HCT116 (cell line): ENCODE data around the gene POM121C. TPM values are rescaled to one million over a fixed set of nuclear protein-coding genes. Genes with fewer than 3 reads are reported as not detected.
A peak's percentile ranks its signal among the peaks of the same experiment; 100 is the strongest.
"Not testable (repeated sequence)": the region's sequence is repeated elsewhere in the genome, so short reads cannot be mapped to it uniquely, and the experiment has no call there.

Experiments
- ATAC-seq: fragments of 200-7000 bp; cut with Tn5 transposase; 2 replicates; pipeline ENCODE4 v1.9.1; 2020; ENCODE audit warnings: mild to moderate bottlenecking, moderate library complexity
- BruUV-seq: library from RNA; stranded (reverse); fragments of 400-500 nt; replicated peaks from 2 replicates; lab custom pipeline; 2021; lab: Mats Ljungman, UMichigan
- CTCF ChIA-PET: fragments of 300-600 bp; sonication (Branson Sonifier 250); formaldehyde crosslinking; loops from one replicate; lab custom pipeline; 2021; ENCODE audit warnings: antibody characterized with exemption; lab: Charles Lee
- POLR2A ChIA-PET: fragments of 300-600, 350-600 bp; sonication (Branson Sonifier 250); formaldehyde crosslinking; loops from one replicate; lab custom pipeline; 2021; ENCODE audit warnings: antibody characterized with exemption; lab: Charles Lee
- RAD21 ChIA-PET, 2 experiments: fragments of 300-600 bp; sonication (Branson Sonifier 250); formaldehyde crosslinking; loops; one replicate each; lab custom pipeline; 2023; ENCODE audit warnings: low total read pairs in 2 of 2; ENCODE audit not compliant: uncharacterized antibody in 2 of 2, unreplicated experiment in 2 of 2, low non-redundant PET in 1 of 2; lab: Charles Lee
- DNase-seq: peaks from one replicate; pipeline ENCODE4 v3.0.0-alpha.2; 2010; ENCODE audit warnings: low read depth, low spot score
- H2AFZ ChIP-seq: fragments of 200-600 bp; shearing (Covaris generic), sonication (generic); 2 replicates; pipeline ENCODE4 v1.6.1; 2017; ENCODE audit warnings: low read depth, mixed run types, mixed read lengths, antibody characterized with exemption, low read length; ENCODE audit not compliant: poor library complexity, severe bottlenecking
- H3K27ac ChIP-seq: 2 replicates; pipeline ENCODE4 v1.5.1; 2012; ENCODE audit warnings: low read depth, low read length
- H3K27me3 ChIP-seq: fragments of 200-600 bp; sonication (generic); 2 replicates; pipeline ENCODE4 v1.6.1; 2016; ENCODE audit warnings: mixed run types, low read length, mixed read lengths; ENCODE audit not compliant: insufficient read depth
- H3K36me3 ChIP-seq, 2 experiments: fragments of 200-500 bp in 1 of 2; fragments of 200-600 bp in 1 of 2; sonication (Bioruptor generic) in 1 of 2; sonication (generic) in 1 of 2; 2 replicates each; pipeline versions ENCODE4 v1.5.1 to v1.6.1; 2014 to 2016; ENCODE audit warnings: low read length in 2 of 2, inconsistent platforms in 1 of 2, mixed read lengths in 1 of 2, mixed run types in 1 of 2; ENCODE audit not compliant: insufficient read depth in 2 of 2, control insufficient read depth in 1 of 2
- H3K4me1 ChIP-seq, 2 experiments: fragments of 200-600 bp in 1 of 2; sonication (generic) in 1 of 2; 2 replicates each; pipeline versions ENCODE4 v1.5.1 to v1.6.1; 2012 to 2017; ENCODE audit warnings: low read length in 2 of 2, inconsistent platforms in 1 of 2, mild to moderate bottlenecking in 1 of 2, mixed read lengths in 1 of 2, mixed run types in 1 of 2, moderate library complexity in 1 of 2; ENCODE audit not compliant: insufficient read depth in 2 of 2, control insufficient read depth in 1 of 2
- H3K4me2 ChIP-seq: fragments of 200-600 bp; sonication (generic); 2 replicates; pipeline ENCODE4 v1.6.1; 2017; ENCODE audit warnings: mixed run types, low read length, mixed read lengths
- H3K4me3 ChIP-seq, 2 experiments: fragments of 200-600 bp in 1 of 2; sonication (generic) in 1 of 2; replicated peaks in 1 of 2; 2 replicates each; pipeline ENCODE4 v1.5.1; 2011 to 2016; ENCODE audit warnings: low read length in 2 of 2, control low read depth in 1 of 2, low read depth in 1 of 2, mild to moderate bottlenecking in 1 of 2, mixed read lengths in 1 of 2, mixed run types in 1 of 2
- H3K79me2 ChIP-seq: fragments of 200-600 bp; sonication (generic); 2 replicates; pipeline ENCODE4 v1.6.1; 2017; ENCODE audit warnings: mild to moderate bottlenecking, mixed run types, low read length, moderate library complexity, mixed read lengths; ENCODE audit not compliant: insufficient read depth
- H3K9ac ChIP-seq: fragments of 200-600 bp; sonication (generic); 2 replicates; pipeline ENCODE4 v1.6.1; 2016; ENCODE audit warnings: low read length, mixed read lengths
- H3K9me2 ChIP-seq: fragments of 200-600 bp; sonication (generic), shearing (Covaris generic); 2 replicates; pipeline ENCODE4 v1.6.1; 2017; ENCODE audit warnings: mixed run types, mild to moderate bottlenecking, moderate library complexity; ENCODE audit not compliant: insufficient read depth
- H3K9me3 ChIP-seq, 2 experiments: fragments of 200-500 bp in 1 of 2; fragments of 200-600 bp in 1 of 2; sonication (Bioruptor generic) in 1 of 2; sonication (generic) in 1 of 2; 2 replicates each; pipeline ENCODE4 v1.6.1; 2014 to 2017; ENCODE audit warnings: low read length in 2 of 2, mixed read lengths in 2 of 2, inconsistent platforms in 1 of 2, low read depth in 1 of 2, mild to moderate bottlenecking in 1 of 2, mixed run types in 1 of 2, moderate library complexity in 1 of 2; ENCODE audit not compliant: control insufficient read depth in 1 of 2, insufficient read depth in 1 of 2
- H4K20me1 ChIP-seq: fragments of 200-600 bp; sonication (generic), shearing (Covaris generic); 2 replicates; pipeline ENCODE4 v1.6.1; 2017; ENCODE audit warnings: mixed run types, mild to moderate bottlenecking, moderate library complexity; ENCODE audit not compliant: insufficient read depth
- CEBPB ChIP-seq: IDR thresholded peaks from 2 replicates; pipeline ENCODE4 v1.6.1; 2012; ENCODE audit warnings: low read depth
- EGR1 ChIP-seq: IDR thresholded peaks from 2 replicates; pipeline ENCODE4 v1.6.1; 2012; ENCODE audit warnings: low read depth
- FOSL1 ChIP-seq: IDR thresholded peaks from 2 replicates; pipeline ENCODE4 v1.6.1; 2012; ENCODE audit warnings: low read depth
- JUND ChIP-seq: IDR thresholded peaks from 2 replicates; pipeline ENCODE4 v1.6.1; 2012
- POLR2A ChIP-seq: IDR thresholded peaks from 2 replicates; pipeline ENCODE4 v1.7.0; 2011; ENCODE audit warnings: borderline replicate concordance; ENCODE audit not compliant: insufficient read depth, insufficient read length; ENCODE audit errors: extremely low read depth
- SP1 ChIP-seq: IDR thresholded peaks from 2 replicates; pipeline ENCODE4 v1.6.1; 2012; ENCODE audit warnings: low read depth
- SRF ChIP-seq: IDR thresholded peaks from 2 replicates; pipeline ENCODE4 v1.6.1; 2012; ENCODE audit warnings: low read depth
- TCF7L2 ChIP-seq: IDR thresholded peaks from 2 replicates; pipeline ENCODE4 v1.7.0; 2011; ENCODE audit warnings: borderline replicate concordance, inconsistent platforms; ENCODE audit not compliant: insufficient read depth, insufficient read length; ENCODE audit errors: extremely low read depth
- ZFX ChIP-seq: fragments of 450-650 bp; IDR thresholded peaks from 2 replicates; pipeline ENCODE4 v1.6.1; 2017
- intact Hi-C: fragments of 100-400 bp; cut with micrococcal nuclease; formaldehyde crosslinking; loops from 2 replicates; pipeline ENCODE4 v1.10.0; 2022
- total RNA-seq: library from RNA; stranded (reverse); gene quantifications from one replicate; pipeline ENCODE4 v1.2.1, GENCODE V29; 2021; ENCODE audit not compliant: unreplicated experiment

Gene POM121C
- total RNA-seq, 1 experiment from 2014 or later, result 61.0 TPM

DNA sequence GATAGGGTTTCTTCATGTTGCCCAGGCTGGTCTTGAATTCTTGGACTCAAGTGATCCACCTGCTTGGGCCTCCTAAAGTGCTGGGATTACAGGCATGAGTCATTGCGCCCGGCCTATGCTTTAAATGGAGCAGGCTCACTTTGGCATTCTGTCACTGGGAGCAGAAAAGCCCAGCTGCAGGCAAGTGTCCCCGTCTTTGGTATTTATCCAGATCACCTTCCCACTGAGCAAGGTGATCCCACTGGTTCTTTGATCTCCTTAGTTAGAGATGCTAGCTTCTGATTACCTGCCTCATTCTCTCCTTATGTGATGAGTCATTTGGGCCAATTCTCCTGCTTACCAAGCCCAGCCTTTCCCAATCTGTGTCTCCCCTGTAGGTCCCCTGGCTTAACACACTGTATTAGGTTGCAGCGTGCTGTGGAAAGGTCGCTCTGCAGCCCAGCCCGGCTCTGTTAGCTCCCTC is 45.3 kb upstream of the POM121C start:
- CTCF ChIA-PET, result interaction anchor here (1.9 kb wide), 1 partner anchor 231 kb away, joined by 4 read pairs; no protein-coding TSS in a partner anchor
- Histone ChIP-seq H3K4me1 (peaks cover 26 to 41% of the 10 kb centered on the region in 2 experiments), H3K9me2 (no peaks in the 10 kb centered on the region), H2AFZ (no peak overlapping the region), H4K20me1 (no peaks in the 10 kb centered on the region), H3K27me3 (no peaks in the 10 kb centered on the region), H3K4me3 (no peak overlapping the region), H3K36me3 (no peaks in the 10 kb centered on the region; a peak in 1 of 4 replicates), H3K9me3 (no peaks in the 10 kb centered on the region), H3K9ac (no peak overlapping the region; the same call in 1 of the 2 replicates), H3K4me2 (peak overlapping the region; percentile 68), H3K79me2 (peaks cover 15% of the 10 kb centered on the region), H3K27ac (peak overlapping the region; percentile 62)
- no TSS peak for BruUV-seq
- ATAC-seq (peak; percentile 63), DNase-seq (peak; percentile 50)
- intact Hi-C loops, result no loop called here
- RAD21 ChIA-PET, result interaction anchor here in 1 of 2 experiments (0.6 kb wide), 1 partner anchor 209 kb away, joined by 5 read pairs; no protein-coding TSS in a partner anchor
- POLR2A ChIA-PET, result no interaction called here
- TF ChIP-seq CEBPB (no peak), SP1 (0 out of 2 replicates have a peak, but pooled peaks have one; percentile 29), TCF7L2 (peak; percentile 74), ZFX (no peak), SRF (0 out of 2 replicates have a peak, but pooled peaks have one; percentile 43), EGR1 (no peak), POLR2A (no peak), FOSL1 (peak; percentile 63), JUND (peak; percentile 56)

DNA sequence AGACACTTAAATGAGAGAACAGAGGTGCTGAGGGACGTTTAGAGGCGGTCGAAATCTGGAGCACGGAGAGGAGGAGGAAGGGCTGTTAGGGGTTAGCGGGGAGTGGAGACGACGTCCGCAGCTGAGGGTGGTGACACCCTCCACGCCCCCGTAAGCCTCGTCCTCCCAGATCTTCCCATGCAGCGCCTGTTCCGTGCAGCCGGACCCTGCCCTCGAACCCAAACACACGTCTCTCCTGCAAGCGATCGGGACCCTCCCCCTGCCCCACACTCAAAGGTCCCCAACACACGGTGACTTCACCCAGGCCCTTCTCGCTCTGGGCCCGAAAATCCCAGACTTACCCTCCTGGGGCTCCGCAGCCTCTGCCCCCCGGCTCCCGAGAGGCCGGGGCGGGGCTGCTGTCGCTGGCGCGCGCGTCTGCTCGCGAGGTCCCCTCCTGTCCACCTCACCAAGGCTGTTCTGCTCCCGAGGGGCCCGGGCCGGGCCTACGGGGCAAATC is 41.2 kb upstream of the POM121C start:
- peak overlapping the region; percentile 93 for H3K9ac ChIP-seq
- peak overlapping the region; percentile 86 to 94 for H3K4me3 ChIP-seq
- intact Hi-C loops, ATAC-seq, H3K27me3 ChIP-seq, H2AFZ ChIP-seq, BruUV-seq, H3K9me2 ChIP-seq, RAD21 ChIA-PET, H4K20me1 ChIP-seq, H3K9me3 ChIP-seq, DNase-seq, CTCF ChIA-PET, POLR2A ChIA-PET: not testable (repeated sequence)
- peak overlapping the region; percentile 72 for H3K27ac ChIP-seq
- H3K4me2 ChIP-seq, result peak overlapping the region; percentile 87
- peaks cover 16 to 21% of the 10 kb centered on the region in 2 experiments for H3K36me3 ChIP-seq
- H3K4me1 ChIP-seq, result peaks cover 22 to 31% of the 10 kb centered on the region in 2 experiments
- peaks cover 48% of the 10 kb centered on the region for H3K79me2 ChIP-seq

DNA sequence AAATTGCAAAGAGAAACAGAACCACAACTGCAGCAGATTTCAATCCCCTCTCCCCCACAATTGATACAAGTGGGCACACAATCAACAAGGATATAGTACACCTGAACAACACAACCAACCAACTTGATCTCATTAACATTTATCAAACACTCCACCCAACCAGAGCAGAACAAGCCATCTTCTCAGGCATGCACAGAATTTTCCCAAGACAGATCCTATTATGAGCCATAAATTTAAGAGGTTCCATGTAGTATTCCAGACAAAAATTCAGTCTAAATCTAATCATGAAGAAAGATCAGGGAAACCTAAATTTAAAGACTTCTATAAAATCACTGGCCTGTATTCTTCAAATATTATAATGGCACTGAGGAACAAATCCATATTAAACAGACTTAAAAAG is 35.6 kb upstream of the POM121C start:
- Histone ChIP-seq H3K79me2 (peaks cover 71% of the 10 kb centered on the region), H3K36me3 (peaks cover 21 to 23% of the 10 kb centered on the region in 2 experiments)
- H3K4me2 ChIP-seq, H3K27ac ChIP-seq, H3K27me3 ChIP-seq, H3K9me2 ChIP-seq, POLR2A ChIA-PET, BruUV-seq, intact Hi-C loops, H3K9ac ChIP-seq, RAD21 ChIA-PET, H3K4me3 ChIP-seq, CTCF ChIA-PET, DNase-seq, H4K20me1 ChIP-seq, ATAC-seq, H3K4me1 ChIP-seq, H3K9me3 ChIP-seq, H2AFZ ChIP-seq: not testable (repeated sequence)
